OCI-LY1 (cell line): ENCODE data around the gene PRXL2B.

Experiments
- CTCF ChIP-seq: fragments of 200-600 bp; sonication (generic), shearing (Covaris generic); IDR thresholded peaks from 2 replicates; pipeline ENCODE4 v1.5.1; 2017; ENCODE audit warnings: mild to moderate bottlenecking, antibody characterized with exemption, low read length, moderate library complexity, mixed read lengths
- EZH2 ChIP-seq: fragments of 200-600 bp; sonication (generic), shearing (Covaris generic); IDR thresholded peaks from 2 replicates; pipeline ENCODE4 v1.8.0; 2017; ENCODE audit warnings: borderline replicate concordance, mixed run types, mild to moderate bottlenecking, antibody characterized with exemption, low read length, moderate library complexity, mixed read lengths

- TF ChIP-seq CTCF (no peak), EZH2 (no peak)
Measured at GRCh38 chr1:2592672-2593071, 6.1 kb downstream of the PRXL2B start.
